ENCODE measurements around the gene PHF19. TPM values are rescaled to one million over a fixed set of nuclear protein-coding genes. Genes with fewer than 3 reads are reported as not detected.

PHF19 gene
- total and polyA plus RNA-seq, 11 donors: 9.6 to 28.0 (median 12.5) TPM

DNA sequence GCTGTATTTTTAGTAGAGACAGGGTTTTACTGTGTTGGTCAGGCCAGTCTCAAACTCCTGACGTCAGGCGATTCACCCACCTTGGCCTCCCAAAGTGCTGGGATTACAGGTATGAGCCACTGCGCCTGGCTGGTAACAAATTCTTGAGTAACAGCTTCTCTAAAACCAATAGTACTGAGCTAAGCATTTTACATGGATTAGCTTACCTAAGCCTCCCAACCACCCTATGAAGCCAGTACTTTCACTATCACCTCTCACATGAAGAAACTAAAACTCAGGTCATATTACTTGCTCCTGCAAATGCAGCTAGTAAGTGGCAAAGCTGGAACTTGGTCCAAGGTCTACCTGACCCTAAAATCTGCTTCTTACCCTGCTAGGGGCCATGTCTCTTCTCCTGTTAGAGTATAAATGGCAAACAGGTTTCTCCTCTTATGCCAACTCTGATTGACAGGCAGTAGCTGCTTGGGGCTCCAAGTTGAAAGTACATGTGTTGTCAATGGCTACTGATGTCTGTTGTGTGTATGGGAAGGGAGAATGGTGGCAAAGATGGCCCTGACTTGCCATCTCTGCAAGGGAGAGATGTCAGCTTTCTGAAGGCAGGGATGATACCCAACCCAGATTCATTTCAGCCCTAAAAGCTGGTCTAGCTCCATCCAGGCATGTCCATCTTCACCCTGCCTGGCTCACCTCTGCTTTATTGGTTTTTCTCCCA is 4.0 kb downstream of the PHF19 start:
- WGBS, 4 donors: 92 to 94% (median 93%) methylated on average over 3 of the region's 3 CpGs
- Histone ChIP-seq H3K27me3 (no peaks in the 10 kb centered on the region), H3K36me3 (peaks cover 0 to 28% (median 4%) of the 10 kb centered on the region in 9 donors), H3K27ac (no peak overlapping the region), H3K4me1 (peaks cover 0 to 34% (median 8%) of the 10 kb centered on the region in 12 donors), H3K9me3 (no peaks in the 10 kb centered on the region), H3K4me3 (no peak overlapping the region)
- ATAC-seq: no peak
- intact Hi-C loops (cut with DNase I): loop anchor here in 2 of 10 donors (5.0 to 10.0 kb wide), 3 partner anchors 64 to 192 kb away; partner anchors contain the start of gene MEGF9 (in 1 of the 2)
- DNase-seq: no peak
- TF ChIP-seq, protein P1, sequence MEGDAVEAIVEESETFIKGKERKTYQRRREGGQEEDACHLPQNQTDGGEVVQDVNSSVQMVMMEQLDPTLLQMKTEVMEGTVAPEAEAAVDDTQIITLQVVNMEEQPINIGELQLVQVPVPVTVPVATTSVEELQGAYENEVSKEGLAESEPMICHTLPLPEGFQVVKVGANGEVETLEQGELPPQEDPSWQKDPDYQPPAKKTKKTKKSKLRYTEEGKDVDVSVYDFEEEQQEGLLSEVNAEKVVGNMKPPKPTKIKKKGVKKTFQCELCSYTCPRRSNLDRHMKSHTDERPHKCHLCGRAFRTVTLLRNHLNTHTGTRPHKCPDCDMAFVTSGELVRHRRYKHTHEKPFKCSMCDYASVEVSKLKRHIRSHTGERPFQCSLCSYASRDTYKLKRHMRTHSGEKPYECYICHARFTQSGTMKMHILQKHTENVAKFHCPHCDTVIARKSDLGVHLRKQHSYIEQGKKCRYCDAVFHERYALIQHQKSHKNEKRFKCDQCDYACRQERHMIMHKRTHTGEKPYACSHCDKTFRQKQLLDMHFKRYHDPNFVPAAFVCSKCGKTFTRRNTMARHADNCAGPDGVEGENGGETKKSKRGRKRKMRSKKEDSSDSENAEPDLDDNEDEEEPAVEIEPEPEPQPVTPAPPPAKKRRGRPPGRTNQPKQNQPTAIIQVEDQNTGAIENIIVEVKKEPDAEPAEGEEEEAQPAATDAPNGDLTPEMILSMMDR (IDR thresholded peaks at IDR 0.05): no peak
- no peak for TF ChIP-seq POLR2A (IDR thresholded peaks at IDR 0.05)

DNA sequence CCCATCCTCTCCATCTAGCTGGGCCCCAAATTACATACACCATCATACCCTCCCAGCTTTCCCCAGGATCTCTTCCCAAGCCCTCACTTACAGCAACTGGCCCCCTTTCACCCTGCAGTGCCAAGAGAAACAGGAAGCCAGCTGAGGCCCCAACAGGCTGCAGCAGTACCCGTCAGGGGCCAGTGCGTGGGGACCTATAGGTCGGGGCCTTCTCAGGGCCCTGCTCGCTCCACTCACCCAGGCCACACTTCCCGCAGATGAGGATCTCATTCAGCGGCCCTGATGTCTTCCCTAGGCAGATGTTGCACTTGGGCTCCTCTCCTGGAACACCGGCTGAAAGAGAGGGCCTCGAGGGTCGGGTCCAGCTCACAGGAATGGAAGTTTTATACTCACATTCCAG is 6.8 kb downstream of the PHF19 start:
- Histone ChIP-seq H3K27ac (peak overlapping the region in 2 of 12 donors; percentile 92 to 93), H3K36me3 (peaks cover 0 to 48% (median 11%) of the 10 kb centered on the region in 9 donors), H3K4me3 (no peak overlapping the region), H3K4me1 (peaks cover 0 to 20% (median 2%) of the 10 kb centered on the region in 12 donors), H3K27me3 (no peaks in the 10 kb centered on the region), H3K9me3 (no peaks in the 10 kb centered on the region)
- intact Hi-C loops (cut with DNase I): loop anchor here in 2 of 10 donors (5.0 to 10.0 kb wide), 3 partner anchors 67 to 195 kb away; partner anchors contain the start of gene MEGF9 (in 1 of the 2)
- DNase-seq (no peak), ATAC-seq (no peak)
- TF ChIP-seq, protein P1 (IDR thresholded peaks at IDR 0.05): no peak
- TF ChIP-seq POLR2A (IDR thresholded peaks at IDR 0.05): no peak
- 77 to 87% (median 86%) methylated on average over 9 of the region's 9 CpGs for WGBS, 4 donors

DNA sequence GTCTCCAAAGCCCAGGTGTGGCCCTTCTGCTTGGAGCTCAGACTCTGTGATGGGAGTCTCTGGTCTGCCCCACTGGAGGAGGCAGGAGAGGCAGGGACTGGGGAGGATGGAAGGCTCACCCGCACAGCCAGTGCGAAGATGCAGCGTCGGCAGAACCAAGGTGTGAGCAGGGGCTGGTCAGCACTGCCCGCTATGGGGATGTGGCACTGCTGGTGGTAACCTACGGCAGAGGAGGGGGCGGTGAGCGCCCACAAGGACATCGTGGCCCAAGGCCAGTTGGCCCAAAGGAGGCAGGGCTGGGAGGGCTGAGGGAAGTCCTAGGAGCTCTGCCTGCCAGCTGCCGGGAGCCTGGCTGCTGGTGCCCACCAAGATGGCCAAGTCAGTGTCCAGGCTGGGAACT is 7.3 kb downstream of the PHF19 start:
- no peak for TF ChIP-seq POLR2A (IDR thresholded peaks at IDR 0.05)
- TF ChIP-seq, protein P1 (IDR thresholded peaks at IDR 0.05): no peak
- ATAC-seq: no peak
- H3K36me3 ChIP-seq: peaks cover 0 to 52% (median 11%) of the 10 kb centered on the region in 9 donors
- no peaks in the 10 kb centered on the region for H3K27me3 ChIP-seq
- WGBS, 4 donors: 87 to 96% (median 90%) methylated on average over 6 to 10 of the region's 10 CpGs
- H3K4me1 ChIP-seq: peaks cover 0 to 20% (median 2%) of the 10 kb centered on the region in 12 donors
- H3K4me3 ChIP-seq: peak overlapping the region in 1 of 12 donors; percentile 63
- no peaks in the 10 kb centered on the region for H3K9me3 ChIP-seq
- peak overlapping the region in 7 of 12 donors; percentile 82 to 93 (median 86) for H3K27ac ChIP-seq
- intact Hi-C loops (cut with DNase I): loop anchor here in 5 of 10 donors (1.0 to 10.0 kb wide), 8 partner anchors 27 to 195 kb away; partner anchors contain the start of genes FBXW2 (in 1 of the 5), MEGF9 (in 1 of the 5) and PSMD5 (in 1 of the 5)
- DNase-seq: no peak

DNA sequence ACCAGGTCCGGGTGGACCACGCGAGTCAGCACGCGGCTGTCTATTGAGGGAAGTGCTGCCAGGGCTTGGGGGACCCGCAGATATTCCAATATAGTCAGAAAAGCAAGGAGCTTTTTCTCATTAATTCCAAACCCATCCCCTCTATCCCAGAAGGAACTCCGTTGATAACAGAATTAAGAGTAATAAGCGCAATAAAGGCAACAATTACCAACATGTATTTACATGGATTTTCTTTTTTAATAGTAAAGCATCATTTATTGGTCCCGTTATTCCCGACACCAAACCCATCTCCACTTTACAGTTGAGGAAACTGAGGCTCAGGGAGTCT is 7.7 kb downstream of the PHF19 start:
- TF ChIP-seq, protein P1 (IDR thresholded peaks at IDR 0.05): peak in 1 of 12 donors; percentile 2
- no peak for TF ChIP-seq POLR2A (IDR thresholded peaks at IDR 0.05)
- Histone ChIP-seq H3K27me3 (no peaks in the 10 kb centered on the region), H3K36me3 (peaks cover 0 to 54% (median 14%) of the 10 kb centered on the region in 9 donors), H3K27ac (peak overlapping the region; percentile 8 to 93 (median 84)), H3K4me3 (peak overlapping the region; percentile 26 to 87 (median 58)), H3K4me1 (peaks cover 0 to 20% (median 2%) of the 10 kb centered on the region in 12 donors), H3K9me3 (no peaks in the 10 kb centered on the region)
- ATAC-seq (no peak), DNase-seq (no peak)
- intact Hi-C loops (cut with DNase I): loop anchor here in 4 of 10 donors (1.0 to 2.0 kb wide), 5 partner anchors 27 to 76 kb away; partner anchors contain the start of genes FBXW2 (in 1 of the 4) and PSMD5 (in 1 of the 4)
- WGBS, 4 donors: 39 to 47% (median 43%) methylated on average over 10 of the region's 10 CpGs
